ENCODE measurements around the gene BTD.

The BTD gene

GRCh38 chr3:15581471-15582394, 19.8 kb upstream of the BTD start:
- DNase-seq (ENCODE audit: low read depth, low spot score) = no peak
- in situ Hi-C loops (cut with HindIII; ENCODE audit: low sequenced_read_pairs) = no loop called here
- no peak for TF ChIP-seq CTCF (IDR thresholded peaks at IDR 0.05; ENCODE audit: low read depth, low read length)
- H3K4me3 ChIP-seq (ENCODE audit: low read depth, low read length) = no peak overlapping the region

- TF ChIP-seq CTCF (IDR thresholded peaks at IDR 0.05; ENCODE audit: low read depth, low read length) = no peak
Observed at GRCh38 chr3:15585111-15585845, 16.3 kb upstream of the BTD start.

GRCh38 chr3:15591242-15591641, 10.3 kb upstream of the BTD start:
- no peak for DNase-seq (ENCODE audit: low read depth, low spot score)
- in situ Hi-C loops (cut with HindIII; ENCODE audit: low sequenced_read_pairs) = no loop called here
- TF ChIP-seq CTCF (IDR thresholded peaks at IDR 0.05; ENCODE audit: low read depth, low read length) = no peak

More at GRCh38 chr3:15585111-15585845, 16.3 kb upstream of the BTD start:
- H3K4me3 ChIP-seq (ENCODE audit: low read depth, low read length) = no peak overlapping the region
- in situ Hi-C loops (cut with HindIII; ENCODE audit: low sequenced_read_pairs) = no loop called here
- DNase-seq (ENCODE audit: low read depth, low spot score) = no peak

GRCh38 chr3:15591928-15592327, 9.6 kb upstream of the BTD start:
- no peak for TF ChIP-seq CTCF (IDR thresholded peaks at IDR 0.05; ENCODE audit: low read depth, low read length)
- no peak overlapping the region for H3K4me3 ChIP-seq (ENCODE audit: low read depth, low read length)
- in situ Hi-C loops (cut with HindIII; ENCODE audit: low sequenced_read_pairs) = no loop called here
- no peak for DNase-seq (ENCODE audit: low read depth, low spot score)

More at GRCh38 chr3:15591242-15591641, 10.3 kb upstream of the BTD start:
- H3K4me3 ChIP-seq (ENCODE audit: low read depth, low read length) = no peak overlapping the region

GRCh38 chr3:15592968-15593367, 8.6 kb upstream of the BTD start:
- in situ Hi-C loops (cut with HindIII; ENCODE audit: low sequenced_read_pairs) = no loop called here
- H3K4me3 ChIP-seq (ENCODE audit: low read depth, low read length) = no peak overlapping the region
- no peak for TF ChIP-seq CTCF (IDR thresholded peaks at IDR 0.05; ENCODE audit: low read depth, low read length)
- DNase-seq (ENCODE audit: low read depth, low spot score) = no peak

- in situ Hi-C loops (cut with HindIII; ENCODE audit: low sequenced_read_pairs) = no loop called here
- H3K4me3 ChIP-seq (ENCODE audit: low read depth, low read length) = no peak overlapping the region
- no peak for TF ChIP-seq CTCF (IDR thresholded peaks at IDR 0.05; ENCODE audit: low read depth, low read length)
- DNase-seq (ENCODE audit: low read depth, low spot score) = no peak
Observed at GRCh38 chr3:15595955-15596354, 5.6 kb upstream of the BTD start.
